ENCODE results near the gene RAD51. TPM values are rescaled to one million over a fixed set of nuclear protein-coding genes. Genes with fewer than 3 reads are reported as not detected.

RAD51 gene
- total RNA-seq, 1 donor: 1.8 TPM

- H4K20me1 ChIP-seq (ENCODE audit: insufficient read depth, low read length): peaks cover 9% of the 10 kb centered on the region
Measured at GRCh38 chr15:40773496-40773895, 78.5 kb downstream of the RAD51 start.

GRCh38 chr15:40773902-40774301 is 78.9 kb downstream of the RAD51 start:
- peaks cover 62% of the 10 kb centered on the region for H3K36me3 ChIP-seq (ENCODE audit: insufficient read depth, low read length)
- TF ChIP-seq, protein P1, sequence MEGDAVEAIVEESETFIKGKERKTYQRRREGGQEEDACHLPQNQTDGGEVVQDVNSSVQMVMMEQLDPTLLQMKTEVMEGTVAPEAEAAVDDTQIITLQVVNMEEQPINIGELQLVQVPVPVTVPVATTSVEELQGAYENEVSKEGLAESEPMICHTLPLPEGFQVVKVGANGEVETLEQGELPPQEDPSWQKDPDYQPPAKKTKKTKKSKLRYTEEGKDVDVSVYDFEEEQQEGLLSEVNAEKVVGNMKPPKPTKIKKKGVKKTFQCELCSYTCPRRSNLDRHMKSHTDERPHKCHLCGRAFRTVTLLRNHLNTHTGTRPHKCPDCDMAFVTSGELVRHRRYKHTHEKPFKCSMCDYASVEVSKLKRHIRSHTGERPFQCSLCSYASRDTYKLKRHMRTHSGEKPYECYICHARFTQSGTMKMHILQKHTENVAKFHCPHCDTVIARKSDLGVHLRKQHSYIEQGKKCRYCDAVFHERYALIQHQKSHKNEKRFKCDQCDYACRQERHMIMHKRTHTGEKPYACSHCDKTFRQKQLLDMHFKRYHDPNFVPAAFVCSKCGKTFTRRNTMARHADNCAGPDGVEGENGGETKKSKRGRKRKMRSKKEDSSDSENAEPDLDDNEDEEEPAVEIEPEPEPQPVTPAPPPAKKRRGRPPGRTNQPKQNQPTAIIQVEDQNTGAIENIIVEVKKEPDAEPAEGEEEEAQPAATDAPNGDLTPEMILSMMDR (IDR thresholded peaks at IDR 0.05; ENCODE audit: extremely low read depth, low read depth, low read length): no peak
- no peak overlapping the region for H3K4me3 ChIP-seq (ENCODE audit: insufficient read depth, low read length)

More at GRCh38 chr15:40773496-40773895, 78.5 kb downstream of the RAD51 start:
- no peak overlapping the region for H3K4me3 ChIP-seq (ENCODE audit: insufficient read depth, low read length)
- no peak overlapping the region for H2AFZ ChIP-seq (ENCODE audit: low read length)
- H3K4me1 ChIP-seq (ENCODE audit: insufficient read depth, low read length): peaks cover 11% of the 10 kb centered on the region
- H3K27me3 ChIP-seq (ENCODE audit: insufficient read depth, low read length): no peaks in the 10 kb centered on the region
- no peak overlapping the region for H3K4me2 ChIP-seq (ENCODE audit: insufficient read depth, low read length)
- TF ChIP-seq, protein P1 (IDR thresholded peaks at IDR 0.05; ENCODE audit: extremely low read depth, low read depth, low read length): no peak
- no peak overlapping the region for H3K27ac ChIP-seq (ENCODE audit: low read depth, low read length)
- H3K79me2 ChIP-seq (ENCODE audit: insufficient read depth, low read length): no peaks in the 10 kb centered on the region
- peaks cover 57% of the 10 kb centered on the region for H3K36me3 ChIP-seq (ENCODE audit: insufficient read depth, low read length)
- H3K9me3 ChIP-seq (ENCODE audit: low read depth, low read length): no peaks in the 10 kb centered on the region
- DNase-seq (ENCODE audit: insufficient read length, low spot score, missing footprints): no peak

GRCh38 chr15:40775007-40775406 is 80.0 kb downstream of the RAD51 start:
- TF ChIP-seq, protein P1 (IDR thresholded peaks at IDR 0.05; ENCODE audit: extremely low read depth, low read depth, low read length): no peak
- Histone ChIP-seq H3K4me3 (ENCODE audit: insufficient read depth, low read length) (no peak overlapping the region), H4K20me1 (ENCODE audit: insufficient read depth, low read length) (peaks cover 5% of the 10 kb centered on the region), H3K4me1 (ENCODE audit: insufficient read depth, low read length) (peaks cover 11% of the 10 kb centered on the region), H3K27me3 (ENCODE audit: insufficient read depth, low read length) (no peaks in the 10 kb centered on the region), H3K9me3 (ENCODE audit: low read depth, low read length) (no peaks in the 10 kb centered on the region), H3K4me2 (ENCODE audit: insufficient read depth, low read length) (no peak overlapping the region), H3K27ac (ENCODE audit: low read depth, low read length) (no peak overlapping the region), H2AFZ (ENCODE audit: low read length) (no peak overlapping the region), H3K36me3 (ENCODE audit: insufficient read depth, low read length) (peaks cover 64% of the 10 kb centered on the region), H3K79me2 (ENCODE audit: insufficient read depth, low read length) (peaks cover 2% of the 10 kb centered on the region)
- DNase-seq (ENCODE audit: insufficient read length, low spot score, missing footprints): no peak

More at GRCh38 chr15:40773902-40774301, 78.9 kb downstream of the RAD51 start:
- Histone ChIP-seq H3K79me2 (ENCODE audit: insufficient read depth, low read length) (no peaks in the 10 kb centered on the region), H3K9me3 (ENCODE audit: low read depth, low read length) (no peaks in the 10 kb centered on the region), H3K27me3 (ENCODE audit: insufficient read depth, low read length) (no peaks in the 10 kb centered on the region), H2AFZ (ENCODE audit: low read length) (no peak overlapping the region), H3K4me2 (ENCODE audit: insufficient read depth, low read length) (no peak overlapping the region), H3K27ac (ENCODE audit: low read depth, low read length) (no peak overlapping the region), H4K20me1 (ENCODE audit: insufficient read depth, low read length) (peaks cover 9% of the 10 kb centered on the region), H3K4me1 (ENCODE audit: insufficient read depth, low read length) (peaks cover 11% of the 10 kb centered on the region)
- DNase-seq (ENCODE audit: insufficient read length, low spot score, missing footprints): no peak

DNA sequence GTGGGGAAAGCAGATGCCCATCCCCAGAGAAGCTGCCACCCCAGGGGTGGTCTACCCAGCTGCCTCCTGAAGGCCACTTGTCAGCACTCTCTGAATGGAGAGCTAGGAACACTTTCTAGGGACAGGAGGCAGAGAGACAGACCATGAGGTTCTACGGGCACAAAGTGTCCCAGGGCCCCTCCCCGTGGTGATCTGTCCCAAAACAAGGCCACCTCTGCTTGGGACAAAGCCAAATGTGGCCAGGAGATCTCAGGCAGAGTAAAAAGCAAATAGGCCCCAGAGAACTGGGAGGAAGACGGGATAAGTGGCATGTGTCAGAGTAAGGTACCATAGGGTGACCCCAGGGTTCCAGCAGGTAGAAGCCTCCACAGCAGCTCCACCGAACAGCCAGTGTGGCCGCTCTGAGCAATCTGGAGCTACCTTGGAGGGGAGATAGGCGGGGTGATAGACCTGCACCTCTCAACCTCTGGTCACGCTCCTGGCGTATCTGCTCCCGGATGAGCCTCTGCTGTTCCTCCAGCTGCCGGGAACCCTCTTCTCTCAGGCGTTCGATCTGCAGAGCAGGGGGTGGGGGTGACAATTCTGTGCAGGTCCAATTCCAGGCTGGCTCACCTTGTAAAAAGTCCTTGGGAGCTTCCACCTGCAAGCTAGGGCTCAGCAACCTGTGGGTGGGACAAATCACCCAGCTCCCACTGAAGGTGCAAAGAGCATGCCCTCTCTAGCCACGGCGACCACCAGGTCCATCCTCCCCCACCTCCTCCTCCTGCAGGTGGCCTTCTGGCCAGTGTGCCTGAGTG is 81.0 kb downstream of the RAD51 start:
- Histone ChIP-seq H4K20me1 (ENCODE audit: insufficient read depth, low read length) (peaks cover 4% of the 10 kb centered on the region), H3K9me3 (ENCODE audit: low read depth, low read length) (no peaks in the 10 kb centered on the region), H3K27me3 (ENCODE audit: insufficient read depth, low read length) (no peaks in the 10 kb centered on the region), H3K4me2 (ENCODE audit: insufficient read depth, low read length) (peak overlapping the region; percentile 27), H2AFZ (ENCODE audit: low read length) (no peak overlapping the region), H3K36me3 (ENCODE audit: insufficient read depth, low read length) (peaks cover 62% of the 10 kb centered on the region), H3K79me2 (ENCODE audit: insufficient read depth, low read length) (peaks cover 5% of the 10 kb centered on the region), H3K4me1 (ENCODE audit: insufficient read depth, low read length) (peaks cover 11% of the 10 kb centered on the region), H3K4me3 (ENCODE audit: insufficient read depth, low read length) (no peak overlapping the region), H3K27ac (ENCODE audit: low read depth, low read length) (peak overlapping the region; percentile 72)
- DNase-seq (ENCODE audit: insufficient read length, low spot score, missing footprints): no peak
- TF ChIP-seq, protein P1 (IDR thresholded peaks at IDR 0.05; ENCODE audit: extremely low read depth, low read depth, low read length): no peak
